Adipocyte (in vitro differentiated cells): ENCODE results near the gene KNCN.

Experiments used
- DNase-seq: peaks from one replicate; pipeline ENCODE4 v3.0.0-alpha.2; 2015; ENCODE audit warnings: low read depth
- H3K27me3 ChIP-seq: replicated peaks from 2 replicates; pipeline ENCODE4 v1.7.0; 2013; ENCODE audit warnings: mild to moderate bottlenecking, low read length, moderate library complexity; ENCODE audit not compliant: control insufficient read depth, insufficient read depth
- H3K36me3 ChIP-seq: 2 replicates; pipeline ENCODE4 v1.7.0; 2013; ENCODE audit warnings: low read length, mild to moderate bottlenecking, moderate library complexity; ENCODE audit not compliant: control insufficient read depth, insufficient read depth, severe bottlenecking
- H3K4me1 ChIP-seq: 2 replicates; pipeline ENCODE4 v1.7.0; 2013; ENCODE audit warnings: mild to moderate bottlenecking, low read length, moderate library complexity; ENCODE audit not compliant: control insufficient read depth, insufficient read depth
- H3K4me3 ChIP-seq: 2 replicates; pipeline ENCODE4 v1.7.0; 2013; ENCODE audit warnings: mild to moderate bottlenecking, low read length, moderate library complexity
- H3K9ac ChIP-seq: 2 replicates; pipeline ENCODE4 v1.7.0; 2013; ENCODE audit warnings: mild to moderate bottlenecking, low read length, moderate library complexity
- H3K9me3 ChIP-seq: 2 replicates; pipeline ENCODE4 v1.7.0; 2013; ENCODE audit warnings: mild to moderate bottlenecking, low read length, moderate library complexity; ENCODE audit not compliant: control insufficient read depth

KNCN gene

GRCh38 chr1:46510998-46511365, 40.5 kb downstream of the KNCN start:
- no peaks in the 10 kb centered on the region for H3K9me3 ChIP-seq
- peaks cover 13% of the 10 kb centered on the region for H3K4me1 ChIP-seq
- H3K4me3 ChIP-seq = no peak overlapping the region
- no peaks in the 10 kb centered on the region for H3K36me3 ChIP-seq
- H3K9ac ChIP-seq = no peak overlapping the region
- DNase-seq = no peak
- peaks cover 28% of the 10 kb centered on the region for H3K27me3 ChIP-seq

DNA sequence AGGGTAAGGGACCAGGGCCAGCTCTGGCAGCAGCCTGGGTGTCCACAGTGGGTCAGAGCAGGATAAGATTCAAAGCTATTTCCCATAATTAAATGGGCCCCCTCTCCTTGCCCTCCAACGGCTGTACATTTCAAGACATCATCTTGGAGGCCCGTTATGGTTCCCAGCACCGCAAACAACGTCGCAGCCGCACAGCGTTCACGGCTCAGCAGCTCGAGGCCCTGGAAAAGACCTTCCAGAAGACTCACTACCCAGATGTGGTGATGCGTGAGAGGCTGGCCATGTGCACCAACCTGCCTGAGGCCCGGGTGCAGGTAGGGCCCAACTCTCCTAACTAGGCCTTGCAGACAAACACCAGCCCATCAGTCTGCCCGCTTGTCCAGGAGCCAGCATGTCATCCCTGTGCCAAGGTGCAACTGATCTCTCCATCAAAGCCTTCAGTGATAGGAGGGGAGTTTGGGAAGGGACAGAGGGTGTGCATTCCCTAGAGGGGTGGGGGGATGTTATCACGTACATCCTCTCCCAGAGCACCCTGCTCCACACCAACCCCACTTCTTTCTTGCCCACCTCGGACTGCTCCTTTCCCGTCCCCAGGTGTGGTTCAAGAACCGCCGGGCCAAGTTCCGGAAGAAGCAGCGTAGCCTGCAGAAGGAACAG, 41.0 kb downstream of the KNCN start:
- peaks cover 23% of the 10 kb centered on the region for H3K27me3 ChIP-seq
- DNase-seq = no peak
- H3K9ac ChIP-seq = no peak overlapping the region
- H3K36me3 ChIP-seq = no peaks in the 10 kb centered on the region
- no peak overlapping the region for H3K4me3 ChIP-seq
- H3K4me1 ChIP-seq = peaks cover 13% of the 10 kb centered on the region
- no peaks in the 10 kb centered on the region for H3K9me3 ChIP-seq

GRCh38 chr1:46508757-46509156, 42.7 kb downstream of the KNCN start:
- no peaks in the 10 kb centered on the region for H3K9me3 ChIP-seq
- H3K4me1 ChIP-seq = peaks cover 13% of the 10 kb centered on the region
- H3K9ac ChIP-seq = no peak overlapping the region
- no peak for DNase-seq
- peaks cover 9% of the 10 kb centered on the region for H3K27me3 ChIP-seq
- no peaks in the 10 kb centered on the region for H3K36me3 ChIP-seq
- H3K4me3 ChIP-seq = no peak overlapping the region

DNA sequence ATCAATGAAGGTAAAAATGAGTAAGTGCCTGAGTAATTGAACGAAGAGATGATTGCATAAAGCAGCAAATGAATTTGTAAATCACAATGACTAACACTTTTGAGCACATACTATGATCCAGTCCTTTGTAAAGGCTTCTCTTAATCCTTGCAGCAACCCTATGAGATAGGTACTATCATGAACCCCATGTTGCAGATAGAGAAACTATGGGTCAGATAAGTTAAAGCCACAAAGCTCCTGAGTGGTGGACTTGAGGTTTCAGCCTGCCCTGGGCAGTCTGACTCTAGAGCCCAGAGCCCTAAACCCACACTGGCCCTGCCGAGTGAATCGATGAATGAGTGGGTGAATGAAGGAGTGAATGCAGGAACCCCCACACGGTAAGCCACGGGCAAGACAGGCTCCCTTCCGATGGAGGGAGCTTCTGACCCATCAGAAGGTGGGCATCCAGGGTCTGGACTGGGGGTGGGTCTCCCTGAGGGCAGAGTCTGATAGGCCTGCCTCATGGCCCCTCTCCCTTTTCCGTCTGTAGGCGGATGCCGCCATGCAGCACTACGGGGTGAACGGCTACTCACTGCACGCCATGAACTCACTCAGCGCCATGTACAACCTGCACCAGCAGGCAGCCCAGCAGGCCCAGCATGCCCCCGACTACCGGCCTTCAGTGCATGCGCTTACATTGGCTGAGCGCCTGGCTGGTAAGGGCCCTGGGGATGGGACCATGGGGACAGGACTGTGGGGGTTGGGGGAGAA, 44.8 kb downstream of the KNCN start:
- Histone ChIP-seq H3K9ac (no peak overlapping the region), H3K27me3 (peaks cover 16% of the 10 kb centered on the region), H3K4me1 (peaks cover 13% of the 10 kb centered on the region), H3K4me3 (no peak overlapping the region), H3K9me3 (no peaks in the 10 kb centered on the region), H3K36me3 (no peaks in the 10 kb centered on the region)
- no peak for DNase-seq

- H3K27me3 ChIP-seq = peaks cover 37% of the 10 kb centered on the region
Observed at GRCh38 chr1:46503421-46503820, 48.0 kb downstream of the KNCN start.

DNA sequence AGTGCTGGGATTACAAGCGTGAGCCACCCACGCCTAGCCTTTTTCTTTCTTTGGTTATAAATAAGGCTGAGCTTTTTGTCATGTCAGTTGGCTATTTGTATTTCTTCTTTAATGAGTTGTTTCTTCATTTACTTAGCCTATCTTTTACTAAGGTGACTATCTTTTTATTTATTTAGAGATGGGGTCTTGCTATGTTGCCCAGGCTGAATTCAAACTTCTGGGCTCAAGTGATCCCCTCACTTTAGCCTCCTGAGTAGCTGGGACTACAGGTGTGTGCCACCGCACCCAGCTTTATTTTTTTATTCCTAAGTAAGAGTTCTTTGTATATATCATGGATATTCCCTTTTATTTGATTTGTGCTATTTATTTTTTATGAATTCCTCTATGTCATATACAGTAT, 49.9 kb downstream of the KNCN start:
- DNase-seq = no peak
- no peak overlapping the region for H3K4me3 ChIP-seq
- peaks cover 4% of the 10 kb centered on the region for H3K4me1 ChIP-seq
- peaks cover 49% of the 10 kb centered on the region for H3K27me3 ChIP-seq
- no peak overlapping the region for H3K9ac ChIP-seq
- H3K36me3 ChIP-seq = no peaks in the 10 kb centered on the region
- H3K9me3 ChIP-seq = no peaks in the 10 kb centered on the region

More at GRCh38 chr1:46503421-46503820, 48.0 kb downstream of the KNCN start:
- DNase-seq = no peak
- Histone ChIP-seq H3K9ac (no peak overlapping the region), H3K9me3 (no peaks in the 10 kb centered on the region), H3K4me3 (no peak overlapping the region), H3K36me3 (no peaks in the 10 kb centered on the region), H3K4me1 (peaks cover 13% of the 10 kb centered on the region)

DNA sequence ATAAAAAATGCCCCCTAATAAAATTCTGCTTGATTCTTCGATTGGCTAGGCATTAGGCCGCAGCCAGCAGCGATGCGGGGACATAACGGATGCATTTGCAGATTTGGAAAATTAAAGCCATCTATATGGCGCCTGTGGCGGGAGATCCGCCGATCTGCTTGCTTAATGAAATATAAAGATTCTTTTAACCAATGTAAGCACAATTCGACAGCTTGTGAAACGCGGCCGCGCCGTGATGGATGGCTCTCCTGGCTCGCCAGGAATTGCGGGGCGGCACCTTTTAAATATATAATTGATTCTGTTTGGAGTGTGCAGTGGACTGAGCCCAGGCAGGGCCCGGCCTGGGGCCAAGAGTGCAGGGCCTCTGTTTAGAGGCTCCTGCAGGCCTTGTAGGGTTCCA, 53.8 kb downstream of the KNCN start:
- H3K36me3 ChIP-seq = no peaks in the 10 kb centered on the region
- H3K4me3 ChIP-seq = no peak overlapping the region
- no peak overlapping the region for H3K9ac ChIP-seq
- no peak for DNase-seq
- peaks cover 76% of the 10 kb centered on the region for H3K27me3 ChIP-seq
- no peaks in the 10 kb centered on the region for H3K9me3 ChIP-seq
- H3K4me1 ChIP-seq = no peaks in the 10 kb centered on the region

DNA sequence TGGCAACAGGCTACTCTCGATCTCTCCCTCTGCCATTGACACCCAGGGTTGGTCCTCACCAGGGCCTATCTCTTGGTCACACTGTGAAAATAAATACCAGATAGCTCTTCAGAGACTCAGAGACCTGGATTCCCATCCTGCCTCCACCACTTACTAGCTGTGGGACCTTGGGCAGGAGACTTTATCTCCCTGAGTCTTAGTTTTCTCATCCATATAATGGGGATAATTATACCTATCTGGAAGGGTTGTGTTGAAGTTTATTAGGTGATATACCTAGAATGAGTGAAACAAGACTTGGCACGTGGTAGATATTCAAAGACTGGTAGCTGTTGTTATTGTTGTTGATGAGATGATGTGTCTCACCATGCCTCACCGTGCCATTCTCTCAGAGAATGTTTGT, 54.4 kb downstream of the KNCN start:
- Histone ChIP-seq H3K9ac (no peak overlapping the region), H3K4me1 (no peaks in the 10 kb centered on the region), H3K9me3 (no peaks in the 10 kb centered on the region), H3K4me3 (no peak overlapping the region), H3K36me3 (no peaks in the 10 kb centered on the region), H3K27me3 (peaks cover 78% of the 10 kb centered on the region)
- DNase-seq = no peak

DNA sequence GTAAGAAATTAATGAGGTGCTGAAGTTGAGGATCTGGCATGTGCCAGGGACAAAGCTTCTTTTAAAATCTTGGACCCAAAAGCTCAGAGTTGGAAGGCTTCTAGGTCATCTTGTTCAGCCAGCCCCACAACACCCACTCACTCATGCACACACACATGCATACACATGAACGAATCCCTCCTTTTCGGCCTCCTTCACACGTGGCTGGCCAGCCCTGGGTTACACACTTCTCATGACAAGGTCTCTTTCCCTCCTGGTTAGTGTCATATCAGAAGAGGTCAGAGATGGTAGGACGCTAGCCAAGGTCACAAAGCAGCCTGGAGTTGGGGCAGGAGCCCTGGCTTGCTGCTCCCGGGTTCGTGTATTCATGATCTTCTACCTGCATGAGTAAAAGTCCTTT, 54.9 kb downstream of the KNCN start:
- no peaks in the 10 kb centered on the region for H3K36me3 ChIP-seq
- no peak for DNase-seq
- peaks cover 4% of the 10 kb centered on the region for H3K9me3 ChIP-seq
- H3K27me3 ChIP-seq = peaks cover 78% of the 10 kb centered on the region
- H3K4me3 ChIP-seq = no peak overlapping the region
- no peak overlapping the region for H3K9ac ChIP-seq
- H3K4me1 ChIP-seq = no peaks in the 10 kb centered on the region

DNA sequence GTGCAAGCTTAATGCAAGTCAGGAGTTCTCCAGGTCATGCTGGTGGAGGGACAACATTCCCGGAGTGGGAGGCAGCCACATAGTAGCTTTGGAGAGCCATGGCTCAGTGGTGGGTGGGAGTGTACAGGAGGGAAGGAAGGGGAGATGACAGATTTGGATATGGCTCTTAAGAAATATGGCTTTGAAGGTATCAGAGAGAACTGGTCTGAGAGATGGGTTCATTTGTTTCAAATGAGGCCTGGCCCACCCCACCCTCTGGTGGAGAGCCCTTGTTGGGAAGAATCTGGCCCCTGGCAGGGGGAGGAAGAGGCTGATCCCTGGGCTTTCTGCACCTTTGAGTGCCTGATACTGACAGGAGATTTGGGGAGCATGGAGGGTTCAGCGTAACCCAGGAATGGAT, 55.7 kb downstream of the KNCN start:
- H3K9ac ChIP-seq = no peak overlapping the region
- peaks cover 5% of the 10 kb centered on the region for H3K9me3 ChIP-seq
- DNase-seq = no peak
- no peaks in the 10 kb centered on the region for H3K4me1 ChIP-seq
- no peaks in the 10 kb centered on the region for H3K36me3 ChIP-seq
- peaks cover 79% of the 10 kb centered on the region for H3K27me3 ChIP-seq
- no peak overlapping the region for H3K4me3 ChIP-seq
